IMR-90 (cell line): Measurements from ENCODE around the gene UBQLN1. TPM values are rescaled to one million over a fixed set of nuclear protein-coding genes. Genes with fewer than 3 reads are reported as not detected.

Experiments
- ATAC-seq: fragments of 200-7000 bp; cut with Tn5 transposase; 2 replicates; pipeline ENCODE4 v1.9.1; 2020; ENCODE audit warnings: low read depth, mild to moderate bottlenecking, moderate library complexity
- BruUV-seq: library from RNA; stranded (reverse); fragments of 400-500 nt; replicated peaks from 2 replicates; lab custom pipeline; 2021; lab: Mats Ljungman, UMichigan
- CTCF ChIA-PET: fragments of 300-600 bp; formaldehyde crosslinking; extraction: SDS; loops from one replicate; lab custom pipeline; 2021; ENCODE audit warnings: antibody characterized with exemption; lab: Yijun Ruan, JAX
- POLR2A ChIA-PET: fragments of 300-600 bp; sonication (Branson Sonifier 250); formaldehyde crosslinking; loops from one replicate; lab custom pipeline; 2022; ENCODE audit warnings: antibody characterized with exemption; ENCODE audit not compliant: unreplicated experiment; lab: Charles Lee
- DNase-seq: peaks from one replicate; pipeline ENCODE4 v3.0.0; 2013
- H2AFZ ChIP-seq: replicated peaks from 2 replicates; pipeline ENCODE3; 2013; ENCODE audit warnings: low read length, mild to moderate bottlenecking; ENCODE audit not compliant: poor library complexity
- H2AK5ac ChIP-seq: 2 replicates; pipeline ENCODE4 v1.6.1; 2013; ENCODE audit warnings: low read depth, low read length, inconsistent platforms
- H2AK9ac ChIP-seq: replicated peaks from 2 replicates; pipeline ENCODE3; 2013; ENCODE audit warnings: mild to moderate bottlenecking, low read depth, low read length, moderate library complexity; ENCODE audit not compliant: poor library complexity
- H2BK120ac ChIP-seq: 2 replicates; pipeline ENCODE4 v1.6.1; 2013; ENCODE audit warnings: low read depth, low read length, inconsistent platforms
- H2BK15ac ChIP-seq: 3 replicates; pipeline ENCODE4 v1.6.1; 2013; ENCODE audit warnings: low read depth, low read length, inconsistent platforms
- H2BK20ac ChIP-seq: 2 replicates; pipeline ENCODE4 v1.6.1; 2013; ENCODE audit warnings: low read depth, mild to moderate bottlenecking, inconsistent platforms, low read length, moderate library complexity
- H2BK5ac ChIP-seq: 2 replicates; pipeline ENCODE4 v1.6.1; 2013; ENCODE audit warnings: mild to moderate bottlenecking, low read depth, low read length, inconsistent platforms; ENCODE audit not compliant: poor library complexity, severe bottlenecking
- H3K14ac ChIP-seq: replicated peaks from 2 replicates; pipeline ENCODE4 v1.6.1; 2013; ENCODE audit warnings: low read depth, low read length, inconsistent platforms
- H3K18ac ChIP-seq: 2 replicates; pipeline ENCODE4 v1.6.1; 2013; ENCODE audit warnings: low read depth, low read length, control low read depth
- H3K23ac ChIP-seq: 2 replicates; pipeline ENCODE4 v1.6.1; 2013; ENCODE audit warnings: low read depth, low read length, inconsistent platforms
- H3K27ac ChIP-seq: 2 replicates; pipeline ENCODE4 v1.5.1; 2013; ENCODE audit warnings: mild to moderate bottlenecking, control low read depth, low read length; ENCODE audit not compliant: insufficient read depth
- H3K27me3 ChIP-seq: 2 replicates; pipeline ENCODE4 v1.6.1; 2013; ENCODE audit warnings: low read length; ENCODE audit not compliant: control insufficient read depth, insufficient read depth
- H3K36me3 ChIP-seq: 2 replicates; pipeline ENCODE4 v1.6.1; 2013; ENCODE audit warnings: low read length, mixed read lengths; ENCODE audit not compliant: control insufficient read depth, insufficient read depth
- H3K4ac ChIP-seq: 2 replicates; pipeline ENCODE4 v1.6.1; 2013; ENCODE audit warnings: low read depth, low read length, inconsistent platforms
- H3K4me1 ChIP-seq: 2 replicates; pipeline ENCODE4 v1.6.1; 2013; ENCODE audit warnings: low read length, mixed read lengths; ENCODE audit not compliant: control insufficient read depth, insufficient read depth
- H3K4me2 ChIP-seq: 2 replicates; pipeline ENCODE4 v1.6.1; 2013; ENCODE audit warnings: low read depth, mild to moderate bottlenecking, control low read depth, low read length, moderate library complexity
- H3K4me3 ChIP-seq: 2 replicates; pipeline ENCODE4 v1.5.1; 2013; ENCODE audit warnings: low read depth, mild to moderate bottlenecking, control low read depth, low read length, moderate library complexity; ENCODE audit not compliant: insufficient read depth
- H3K56ac ChIP-seq: 2 replicates; pipeline ENCODE4 v1.6.1; 2013; ENCODE audit warnings: low read length, inconsistent platforms; ENCODE audit not compliant: insufficient read depth; ENCODE audit errors: extremely low read depth
- H3K79me1 ChIP-seq, 2 experiments: 2 replicates each; pipeline ENCODE4 v1.6.1; 2013; ENCODE audit warnings: low read length in 2 of 2, inconsistent platforms in 1 of 2, low read depth in 1 of 2
- H3K9ac ChIP-seq: 2 replicates; pipeline ENCODE4 v1.6.1; 2013; ENCODE audit warnings: low read depth, low read length, control low read depth
- H3K9me1 ChIP-seq: 2 replicates; pipeline ENCODE4 v1.6.1; 2013; ENCODE audit warnings: low read length, inconsistent platforms; ENCODE audit not compliant: insufficient read depth
- H3K9me3 ChIP-seq: 2 replicates; pipeline ENCODE4 v1.6.1; 2013; ENCODE audit warnings: low read length; ENCODE audit not compliant: control insufficient read depth, insufficient read depth
- H4K20me1 ChIP-seq: 2 replicates; pipeline ENCODE4 v1.6.1; 2013; ENCODE audit warnings: low read length, inconsistent platforms; ENCODE audit not compliant: insufficient read depth
- H4K5ac ChIP-seq: 2 replicates; pipeline ENCODE4 v1.6.1; 2013; ENCODE audit warnings: mild to moderate bottlenecking, low read depth, low read length, control low read depth
- H4K8ac ChIP-seq, 2 experiments: 2 replicates each; pipeline ENCODE4 v1.6.1; 2013; ENCODE audit warnings: low read depth in 2 of 2, low read length in 2 of 2, control low read depth in 1 of 2, inconsistent platforms in 1 of 2
- H4K91ac ChIP-seq: 2 replicates; pipeline ENCODE4 v1.6.1; 2013; ENCODE audit warnings: low read depth, low read length, inconsistent platforms; ENCODE audit not compliant: insufficient read depth
- CEBPB ChIP-seq: IDR thresholded peaks from 2 replicates; pipeline ENCODE4 v1.6.1; 2012; ENCODE audit warnings: low read depth, low read length, improper control_type of control experiment
- WGBS, 2 experiments: methylation state at CpG; one replicate each; pipeline versions ENCODE4 v1.1.5 to v1.1.7; 2013; ENCODE audit warnings: missing lambda C conversion rate in 2 of 2; ENCODE audit not compliant: insufficient read length in 1 of 2; ENCODE audit errors: extremely low coverage in 2 of 2; 5-methylcytosine and 5-hydroxymethylcytosine counted together
- dilution Hi-C: fragments of 300-500 bp; cut with HindIII; formaldehyde crosslinking; loops from one replicate; pipeline ENCODE4 v1.14.3; 2018; ENCODE audit warnings: low sequenced_read_pairs; ENCODE audit not compliant: unreplicated experiment
- in situ Hi-C: fragments of 300-500 bp; cut with MboI; formaldehyde crosslinking; loops from 3 replicates; pipeline ENCODE4 v1.14.3; 2019; ENCODE audit warnings: low sequenced_read_pairs, inconsistent platforms, mixed read lengths
- intact Hi-C: fragments of 100-400 bp; cut with micrococcal nuclease; formaldehyde crosslinking; loops from 2 replicates; pipeline ENCODE4 v1.10.0; 2022
- polyA plus RNA-seq, 3 experiments: library from polyadenylated mRNA; depleted of rRNA; stranded (reverse); fragments of >200 nt; gene quantifications; 2 replicates each; pipeline ENCODE4 v1.2.3, GENCODE V29; 2012; ENCODE audit warnings: low replicate concordance in 1 of 3
- total RNA-seq: library from RNA; depleted of rRNA; stranded (reverse); fragments of >200 nt; gene quantifications from 2 replicates; pipeline ENCODE4 v1.2.3, GENCODE V29; 2012
- TF ChIP-seq, protein P1 (sequence below): conservative IDR thresholded peaks from 2 replicates; pipeline ENCODE4 v1.5.1; 2012; ENCODE audit warnings: mild to moderate bottlenecking, low read depth, low read length, improper control_type of control experiment

Gene UBQLN1
- total and polyA plus RNA-seq, 2 of the 4 experiments (the other 2 are of a cell fraction): 74.3 to 164 TPM

DNA sequence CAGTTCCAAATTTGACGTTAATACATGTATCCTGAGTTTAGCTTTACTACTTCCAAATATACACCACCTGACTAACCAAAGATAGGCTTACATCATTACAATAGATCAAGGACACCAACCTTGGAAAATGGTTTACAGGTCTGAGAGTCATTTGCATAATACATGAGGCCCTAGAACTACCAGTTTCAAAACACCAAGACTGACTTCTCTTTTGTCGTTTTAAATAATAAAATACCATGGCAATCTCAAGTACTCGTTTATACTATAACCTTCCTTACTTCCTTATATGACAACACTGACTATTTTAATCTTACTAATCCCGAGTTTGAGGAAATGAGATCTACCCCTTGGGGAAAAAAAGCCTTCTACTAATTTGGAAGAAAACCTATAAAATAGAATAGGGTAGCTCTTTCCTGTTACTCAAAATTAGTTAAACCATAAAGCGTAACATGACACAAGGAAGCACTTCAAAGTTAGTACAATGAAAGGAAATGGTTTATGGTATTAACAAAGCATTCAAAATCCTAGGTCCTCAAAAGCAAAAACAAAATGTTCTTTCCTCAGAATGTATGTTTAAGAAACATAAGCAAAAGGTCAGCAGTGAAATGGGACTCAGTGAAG is 42.1 kb downstream of the UBQLN1 start:
- WGBS, 2 experiments: no CpG with 5 or more reads among the region's 5 CpGs
- POLR2A ChIA-PET: no interaction called here
- intact Hi-C loops: loop anchor here (5.0 kb wide), 1 partner anchor 152 kb away; the partner anchor contains the start of gene GKAP1
- no peaks in the 10 kb centered on the region; the same call in none of the 2 replicates for H3K4me1 ChIP-seq
- H4K5ac ChIP-seq: no peak overlapping the region
- H2AK9ac ChIP-seq: no peak overlapping the region
- H3K27me3 ChIP-seq: no peaks in the 10 kb centered on the region
- H3K36me3 ChIP-seq: peaks cover 17% of the 10 kb centered on the region
- TF ChIP-seq CEBPB: no peak
- TF ChIP-seq, protein P1, sequence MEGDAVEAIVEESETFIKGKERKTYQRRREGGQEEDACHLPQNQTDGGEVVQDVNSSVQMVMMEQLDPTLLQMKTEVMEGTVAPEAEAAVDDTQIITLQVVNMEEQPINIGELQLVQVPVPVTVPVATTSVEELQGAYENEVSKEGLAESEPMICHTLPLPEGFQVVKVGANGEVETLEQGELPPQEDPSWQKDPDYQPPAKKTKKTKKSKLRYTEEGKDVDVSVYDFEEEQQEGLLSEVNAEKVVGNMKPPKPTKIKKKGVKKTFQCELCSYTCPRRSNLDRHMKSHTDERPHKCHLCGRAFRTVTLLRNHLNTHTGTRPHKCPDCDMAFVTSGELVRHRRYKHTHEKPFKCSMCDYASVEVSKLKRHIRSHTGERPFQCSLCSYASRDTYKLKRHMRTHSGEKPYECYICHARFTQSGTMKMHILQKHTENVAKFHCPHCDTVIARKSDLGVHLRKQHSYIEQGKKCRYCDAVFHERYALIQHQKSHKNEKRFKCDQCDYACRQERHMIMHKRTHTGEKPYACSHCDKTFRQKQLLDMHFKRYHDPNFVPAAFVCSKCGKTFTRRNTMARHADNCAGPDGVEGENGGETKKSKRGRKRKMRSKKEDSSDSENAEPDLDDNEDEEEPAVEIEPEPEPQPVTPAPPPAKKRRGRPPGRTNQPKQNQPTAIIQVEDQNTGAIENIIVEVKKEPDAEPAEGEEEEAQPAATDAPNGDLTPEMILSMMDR: no peak
- no peak overlapping the region for H3K23ac ChIP-seq
- H2BK15ac ChIP-seq: no peak overlapping the region
- in situ Hi-C loops: no loop called here
- H3K18ac ChIP-seq: no peak overlapping the region
- H3K9me3 ChIP-seq: no peaks in the 10 kb centered on the region
- CTCF ChIA-PET: interaction anchor here (0.5 kb wide), 1 partner anchor 139 kb away, joined by 3 read pairs; no protein-coding TSS in a partner anchor
- H3K4ac ChIP-seq: no peak overlapping the region
- H3K4me2 ChIP-seq: no peak overlapping the region
- peaks cover 5% of the 10 kb centered on the region for H4K20me1 ChIP-seq
- H3K14ac ChIP-seq: no peak overlapping the region
- BruUV-seq: no TSS peak
- H2BK5ac ChIP-seq: no peak overlapping the region
- DNase-seq (no peak), ATAC-seq (no peak)
- no peak overlapping the region for H2BK20ac ChIP-seq
- no peaks in the 10 kb centered on the region for H3K9me1 ChIP-seq
- no peak overlapping the region for H4K8ac ChIP-seq
- H3K27ac ChIP-seq: no peak overlapping the region
- no peak overlapping the region for H3K56ac ChIP-seq
- H3K9ac ChIP-seq: no peak overlapping the region
- no peak overlapping the region for H2AK5ac ChIP-seq
- H3K79me1 ChIP-seq: peaks cover 20 to 21% of the 10 kb centered on the region in 2 experiments
- H2AFZ ChIP-seq: no peak overlapping the region
- H3K4me3 ChIP-seq: no peak overlapping the region
- dilution Hi-C loops: no loop called here
- H4K91ac ChIP-seq: no peak overlapping the region
- no peak overlapping the region for H2BK120ac ChIP-seq
